Measurements from ENCODE around the gene TMEM119. TPM values are rescaled to one million over a fixed set of nuclear protein-coding genes. Genes with fewer than 3 reads are reported as not detected.

Gene TMEM119
- total and polyA plus RNA-seq, 2 of the 8 experiments (the other 6 are each of a cell fraction or from before 2014, with no cell fraction given) = 0.35 to 0.61 TPM

- TF ChIP-seq CHD7 (IDR thresholded peaks at IDR 0.05; ENCODE audit: insufficient replicate concordance, low read length) (peak; percentile 53), ASH2L (IDR thresholded peaks at IDR 0.05; ENCODE audit: low read length) (peak; percentile 82), HDAC2 (IDR thresholded peaks at IDR 0.05; ENCODE audit: borderline replicate concordance in 1 of 2, low read depth in 2 of 2, low read length in 2 of 2) (peak in 1 of 2 experiments; percentile 67; a peak in 1 of 4 replicates), TBP (IDR thresholded peaks at IDR 0.05; ENCODE audit: low read depth, low read length) (peak; percentile 59), CHD2 (IDR thresholded peaks at IDR 0.05; ENCODE audit: low read length) (no peak), CHD1 (IDR thresholded peaks at IDR 0.05; ENCODE audit: low read depth, low read length) (no peak), SRF (IDR thresholded peaks at IDR 0.05; ENCODE audit: low read depth, low read length) (no peak), MAFK (IDR thresholded peaks at IDR 0.05; ENCODE audit: low read depth, low read length) (no peak), RBBP5 (IDR thresholded peaks at IDR 0.05; ENCODE audit: borderline replicate concordance, low read depth, low read length) (0 out of 2 replicates have a peak, but pooled peaks have one; percentile 32), SIRT6 (IDR thresholded peaks at IDR 0.05; ENCODE audit: low read length) (no peak), POU5F1 (IDR thresholded peaks at IDR 0.05; ENCODE audit: low read depth, low read length) (no peak)
These were observed 40.4 kb upstream of the TMEM119 start (continued) for GRCh38 chr12:108638141-108638827.
